ENCODE data around the gene IPPK. TPM values are rescaled to one million over a fixed set of nuclear protein-coding genes. Genes with fewer than 3 reads are reported as not detected.
"Not testable (repeated sequence)": the region's sequence is repeated elsewhere in the genome, so short reads cannot be mapped to it uniquely, and the experiment has no call there.

IPPK gene
- total RNA-seq, 1 donor from 2014 or later, result 10.1 TPM

DNA sequence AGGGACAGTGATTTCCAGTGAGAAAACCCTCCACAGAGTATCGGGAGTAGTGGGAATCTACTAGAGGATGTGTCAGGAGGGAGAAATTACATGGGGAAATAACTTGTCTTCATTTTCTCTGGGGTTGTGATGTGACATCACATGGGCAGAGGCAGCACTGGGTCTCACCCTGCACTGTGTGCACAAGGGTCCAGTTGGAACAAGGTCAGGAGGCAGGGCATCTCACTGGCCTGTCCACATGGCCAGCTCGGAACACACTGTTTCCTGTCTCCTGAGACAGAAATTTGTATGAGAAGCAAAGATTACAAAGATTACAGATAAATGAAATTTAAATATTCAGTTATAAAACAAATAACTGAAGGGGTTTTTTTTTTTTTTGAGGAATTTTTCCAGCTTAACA lies 71.5 kb downstream of the IPPK start:
- TF ChIP-seq, protein P1, sequence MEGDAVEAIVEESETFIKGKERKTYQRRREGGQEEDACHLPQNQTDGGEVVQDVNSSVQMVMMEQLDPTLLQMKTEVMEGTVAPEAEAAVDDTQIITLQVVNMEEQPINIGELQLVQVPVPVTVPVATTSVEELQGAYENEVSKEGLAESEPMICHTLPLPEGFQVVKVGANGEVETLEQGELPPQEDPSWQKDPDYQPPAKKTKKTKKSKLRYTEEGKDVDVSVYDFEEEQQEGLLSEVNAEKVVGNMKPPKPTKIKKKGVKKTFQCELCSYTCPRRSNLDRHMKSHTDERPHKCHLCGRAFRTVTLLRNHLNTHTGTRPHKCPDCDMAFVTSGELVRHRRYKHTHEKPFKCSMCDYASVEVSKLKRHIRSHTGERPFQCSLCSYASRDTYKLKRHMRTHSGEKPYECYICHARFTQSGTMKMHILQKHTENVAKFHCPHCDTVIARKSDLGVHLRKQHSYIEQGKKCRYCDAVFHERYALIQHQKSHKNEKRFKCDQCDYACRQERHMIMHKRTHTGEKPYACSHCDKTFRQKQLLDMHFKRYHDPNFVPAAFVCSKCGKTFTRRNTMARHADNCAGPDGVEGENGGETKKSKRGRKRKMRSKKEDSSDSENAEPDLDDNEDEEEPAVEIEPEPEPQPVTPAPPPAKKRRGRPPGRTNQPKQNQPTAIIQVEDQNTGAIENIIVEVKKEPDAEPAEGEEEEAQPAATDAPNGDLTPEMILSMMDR (IDR thresholded peaks at IDR 0.05; ENCODE audit: unreplicated experiment), result no peak
- no peak overlapping the region for H3K27ac Mint-ChIP-seq (ENCODE audit: unreplicated experiment)
- H3K4me1 Mint-ChIP-seq (ENCODE audit: unreplicated experiment), result peaks cover 5% of the 10 kb centered on the region
- peaks cover 2% of the 10 kb centered on the region for H3K27me3 Mint-ChIP-seq (ENCODE audit: unreplicated experiment)
- DNase-seq (ENCODE audit: low spot score), result no peak
- H3K36me3 Mint-ChIP-seq (ENCODE audit: low read depth, unreplicated experiment), result peaks cover 3% of the 10 kb centered on the region
- no peaks in the 10 kb centered on the region for H3K9me3 Mint-ChIP-seq (ENCODE audit: unreplicated experiment)
- no peak overlapping the region for H3K4me3 Mint-ChIP-seq (ENCODE audit: unreplicated experiment)

DNA sequence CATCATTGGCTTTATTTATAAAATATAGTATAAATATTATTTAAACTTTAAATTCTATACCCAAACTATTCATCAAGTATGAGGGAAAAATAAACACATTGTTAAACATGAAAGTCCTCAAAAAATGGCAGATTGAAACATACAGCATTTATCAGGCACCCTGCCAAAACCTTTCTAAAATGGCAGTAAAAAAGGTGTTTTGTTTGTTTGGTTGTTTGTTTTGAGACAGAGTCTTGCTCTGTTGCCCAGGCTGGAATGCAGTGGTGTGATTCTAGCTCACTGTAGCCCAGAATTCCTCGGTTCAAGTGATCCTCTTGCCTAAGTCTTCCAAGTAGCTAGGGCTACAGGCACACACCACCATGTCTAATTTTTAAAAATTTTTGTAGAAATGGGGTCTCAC lies 74.0 kb downstream of the IPPK start:
- H3K36me3 Mint-ChIP-seq (ENCODE audit: low read depth, unreplicated experiment), result no peaks in the 10 kb centered on the region
- H3K27ac Mint-ChIP-seq (ENCODE audit: unreplicated experiment), result no peak overlapping the region
- TF ChIP-seq, protein P1 (IDR thresholded peaks at IDR 0.05; ENCODE audit: unreplicated experiment), result no peak
- H3K9me3 Mint-ChIP-seq (ENCODE audit: unreplicated experiment), result no peaks in the 10 kb centered on the region
- peaks cover 2% of the 10 kb centered on the region for H3K27me3 Mint-ChIP-seq (ENCODE audit: unreplicated experiment)
- no peak overlapping the region for H3K4me3 Mint-ChIP-seq (ENCODE audit: unreplicated experiment)
- peaks cover 12% of the 10 kb centered on the region for H3K4me1 Mint-ChIP-seq (ENCODE audit: unreplicated experiment)
- DNase-seq (ENCODE audit: low spot score), result no peak

DNA sequence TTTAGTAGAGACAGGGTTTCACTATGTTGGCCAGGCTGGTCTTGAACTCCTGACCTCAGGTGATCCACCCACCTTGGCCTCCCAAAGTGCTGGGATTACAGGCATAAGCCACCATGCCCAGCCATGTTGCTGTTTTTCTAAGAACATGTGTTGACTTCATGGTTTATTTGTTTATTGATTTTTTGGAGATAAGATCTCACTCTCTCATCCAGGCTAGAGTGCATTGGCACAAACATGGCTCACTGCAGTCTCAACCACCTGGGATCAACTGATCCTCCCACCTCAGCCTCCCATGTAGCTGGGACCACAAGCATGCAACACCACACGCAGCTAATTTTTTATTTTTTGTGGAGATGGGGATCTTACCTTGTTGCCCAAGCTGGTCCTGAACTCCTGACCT lies 74.9 kb downstream of the IPPK start:
- not testable (repeated sequence) for H3K27ac Mint-ChIP-seq (ENCODE audit: unreplicated experiment); H3K4me3 Mint-ChIP-seq (ENCODE audit: unreplicated experiment); DNase-seq (ENCODE audit: low spot score); H3K36me3 Mint-ChIP-seq (ENCODE audit: low read depth, unreplicated experiment); H3K27me3 Mint-ChIP-seq (ENCODE audit: unreplicated experiment); H3K9me3 Mint-ChIP-seq (ENCODE audit: unreplicated experiment)
- peaks cover 20% of the 10 kb centered on the region for H3K4me1 Mint-ChIP-seq (ENCODE audit: unreplicated experiment)

DNA sequence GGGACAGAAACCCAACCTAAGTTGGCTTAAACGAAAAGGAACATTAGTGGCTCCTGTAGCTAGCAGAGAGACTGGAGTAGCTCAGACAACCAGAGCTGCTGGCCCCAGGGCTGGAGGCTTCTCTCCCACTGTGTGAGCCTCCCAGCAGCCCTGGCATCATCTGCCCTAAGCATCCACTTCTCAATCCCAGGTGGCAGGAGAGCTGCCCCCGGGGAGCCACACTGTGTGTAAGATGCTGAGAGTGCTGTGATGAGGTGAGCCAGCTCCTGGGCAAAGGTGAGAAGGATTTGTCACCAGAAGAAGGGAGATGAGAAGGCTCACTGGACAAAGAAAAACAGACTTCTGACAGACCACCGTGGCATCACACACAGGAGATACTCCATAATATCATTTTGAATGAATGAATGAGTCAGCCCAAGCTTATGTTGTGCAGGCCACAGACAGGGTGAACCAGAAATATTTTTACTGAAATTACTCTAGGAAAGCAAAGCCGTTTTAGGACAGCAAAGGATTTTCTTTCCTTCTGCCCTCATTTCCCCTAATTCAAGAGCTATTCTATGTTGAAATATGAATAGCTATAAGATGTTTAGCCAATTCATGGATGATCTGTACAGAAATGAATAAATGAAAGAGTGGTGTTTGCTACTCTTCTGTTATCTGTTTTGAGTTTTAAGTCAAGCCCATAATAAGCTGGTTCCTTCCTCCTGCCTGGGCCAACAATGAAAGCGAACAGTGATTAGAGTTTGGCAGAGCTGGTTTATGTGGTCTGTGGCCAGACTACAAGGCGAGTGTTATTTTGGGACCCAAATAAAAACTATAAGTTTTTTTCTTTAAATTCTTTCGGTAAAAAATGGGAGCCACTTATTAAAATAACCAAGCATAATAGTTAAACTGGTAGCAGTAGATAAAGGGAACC lies 76.7 kb downstream of the IPPK start:
- no peak overlapping the region for H3K27ac Mint-ChIP-seq (ENCODE audit: unreplicated experiment)

DNA sequence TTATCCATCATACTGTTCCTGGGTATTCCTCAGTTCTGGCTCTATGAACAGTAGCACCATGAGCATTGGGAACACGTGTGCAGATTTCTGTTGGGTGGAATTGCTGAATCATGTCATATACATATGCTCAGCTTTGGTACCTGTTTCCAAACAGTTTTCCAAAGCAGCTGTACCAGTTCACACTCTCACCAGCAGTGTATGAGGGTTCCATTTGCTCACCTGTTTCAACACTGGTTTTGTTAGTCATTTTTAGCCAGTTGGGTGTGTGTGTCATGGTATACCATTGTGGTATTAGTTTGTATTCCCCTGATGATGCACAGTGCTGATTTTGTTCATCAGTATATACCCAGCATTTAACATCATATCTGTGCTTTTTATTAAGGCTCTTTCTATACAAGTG lies 77.4 kb downstream of the IPPK start:
- peaks cover 28% of the 10 kb centered on the region for H3K4me1 Mint-ChIP-seq (ENCODE audit: unreplicated experiment)
- DNase-seq (ENCODE audit: low spot score), result no peak
- no peak overlapping the region for H3K4me3 Mint-ChIP-seq (ENCODE audit: unreplicated experiment)
- H3K9me3 Mint-ChIP-seq (ENCODE audit: unreplicated experiment), result no peaks in the 10 kb centered on the region
- H3K27ac Mint-ChIP-seq (ENCODE audit: unreplicated experiment), result no peak overlapping the region
- no peaks in the 10 kb centered on the region for H3K36me3 Mint-ChIP-seq (ENCODE audit: low read depth, unreplicated experiment)
- TF ChIP-seq, protein P1 (IDR thresholded peaks at IDR 0.05; ENCODE audit: unreplicated experiment), result no peak
- H3K27me3 Mint-ChIP-seq (ENCODE audit: unreplicated experiment), result no peaks in the 10 kb centered on the region

More for the DNA sequence above, 76.7 kb downstream of the IPPK start:
- TF ChIP-seq, protein P1 (IDR thresholded peaks at IDR 0.05; ENCODE audit: unreplicated experiment), result no peak
- no peak overlapping the region for H3K4me3 Mint-ChIP-seq (ENCODE audit: unreplicated experiment)
- no peaks in the 10 kb centered on the region for H3K36me3 Mint-ChIP-seq (ENCODE audit: low read depth, unreplicated experiment)
- H3K27me3 Mint-ChIP-seq (ENCODE audit: unreplicated experiment), result no peaks in the 10 kb centered on the region
- DNase-seq (ENCODE audit: low spot score), result no peak
- H3K9me3 Mint-ChIP-seq (ENCODE audit: unreplicated experiment), result no peaks in the 10 kb centered on the region
- peaks cover 28% of the 10 kb centered on the region for H3K4me1 Mint-ChIP-seq (ENCODE audit: unreplicated experiment)

All from endothelial cell (in vitro differentiated cells).